HG02884 (cell line): ENCODE measurements around the gene RGS5.

Experiments used
- ATAC-seq: cut with Tn5 transposase; IDR thresholded peaks from one replicate; pipeline ENCODE4 v1.9.1; 2021; ENCODE audit warnings: mild to moderate bottlenecking, moderate library complexity; ENCODE audit not compliant: unreplicated experiment

The RGS5 gene

GRCh38 chr1:163148911-163149310, 53.8 kb downstream of the RGS5 start:
- ATAC-seq: no peak

DNA sequence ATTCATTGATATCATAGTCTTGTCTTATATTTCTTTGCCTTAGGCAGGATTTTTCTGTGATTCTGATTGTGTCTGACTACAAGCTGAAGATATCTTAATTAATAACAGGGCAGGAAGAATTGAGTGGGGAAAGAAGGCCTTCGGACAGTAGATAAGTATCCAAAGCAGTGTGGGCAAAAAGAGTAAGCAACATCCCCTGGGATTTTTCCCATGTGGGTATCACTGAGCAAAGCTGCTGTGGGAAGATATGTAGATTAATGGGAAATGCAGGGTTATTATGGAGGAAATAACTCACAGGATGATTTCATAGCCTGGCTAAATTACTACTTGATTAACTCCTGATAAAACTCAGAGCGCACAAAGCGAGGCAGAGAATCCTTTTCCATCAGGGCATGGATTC, 55.7 kb downstream of the RGS5 start:
- ATAC-seq: no peak

DNA sequence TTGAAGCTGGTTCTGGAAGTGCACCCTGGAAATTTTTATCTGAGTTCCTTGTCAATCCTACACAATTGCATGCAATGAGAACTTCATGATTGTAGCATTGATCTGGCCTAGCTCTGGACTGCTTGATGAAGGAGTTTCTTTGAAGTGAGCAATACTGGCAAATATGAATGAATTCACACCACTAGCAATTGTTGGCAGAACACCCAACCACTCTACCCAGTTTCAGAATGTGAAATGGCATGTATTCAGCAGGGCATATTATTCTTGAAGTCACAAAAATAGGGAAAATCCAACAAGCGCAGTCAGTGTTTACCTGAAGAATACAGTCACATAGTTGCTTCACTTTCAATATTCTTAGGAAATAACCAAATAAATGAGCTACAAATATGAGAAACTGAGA, 57.3 kb downstream of the RGS5 start:
- no peak for ATAC-seq

DNA sequence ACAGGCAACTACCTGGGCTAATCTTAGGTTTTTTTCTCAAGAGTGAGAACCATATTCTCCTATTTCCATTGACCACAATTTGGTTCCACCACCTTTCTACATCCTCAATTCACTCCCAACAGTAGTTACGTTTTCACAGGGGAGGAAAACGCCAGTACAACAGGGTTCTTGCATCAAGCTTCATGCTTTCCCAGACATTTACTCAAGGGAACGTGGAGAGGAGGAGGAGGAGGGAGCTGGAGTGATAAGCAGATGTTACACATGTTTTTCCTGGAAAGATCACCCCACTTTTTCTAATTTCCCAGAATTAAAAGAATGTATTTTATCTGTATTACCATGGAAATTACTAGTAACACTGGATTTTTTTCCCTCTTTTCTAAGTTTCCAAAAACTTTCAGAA, 58.3 kb downstream of the RGS5 start:
- no peak for ATAC-seq

DNA sequence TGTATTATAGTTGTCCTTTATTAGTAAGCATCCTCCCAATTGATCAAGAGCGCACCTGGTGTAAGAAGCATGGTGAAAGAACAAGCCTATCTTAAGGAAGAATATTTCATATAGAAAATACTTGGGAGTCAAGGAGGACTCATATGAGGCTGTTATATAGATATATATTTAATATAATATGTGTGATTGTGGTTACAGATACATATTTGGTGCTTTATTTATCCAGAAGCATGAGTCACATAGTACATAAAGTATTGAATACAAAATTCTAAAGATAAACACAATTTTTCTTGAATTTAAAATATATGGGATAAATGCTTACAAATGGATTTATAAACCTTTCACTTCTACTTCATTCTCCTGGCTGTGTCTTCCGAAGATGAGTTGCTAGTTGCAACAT, 60.6 kb downstream of the RGS5 start:
- ATAC-seq: no peak

- ATAC-seq: no peak
These were observed 61.2 kb downstream of the RGS5 start for GRCh38 chr1:163141556-163141955.

DNA sequence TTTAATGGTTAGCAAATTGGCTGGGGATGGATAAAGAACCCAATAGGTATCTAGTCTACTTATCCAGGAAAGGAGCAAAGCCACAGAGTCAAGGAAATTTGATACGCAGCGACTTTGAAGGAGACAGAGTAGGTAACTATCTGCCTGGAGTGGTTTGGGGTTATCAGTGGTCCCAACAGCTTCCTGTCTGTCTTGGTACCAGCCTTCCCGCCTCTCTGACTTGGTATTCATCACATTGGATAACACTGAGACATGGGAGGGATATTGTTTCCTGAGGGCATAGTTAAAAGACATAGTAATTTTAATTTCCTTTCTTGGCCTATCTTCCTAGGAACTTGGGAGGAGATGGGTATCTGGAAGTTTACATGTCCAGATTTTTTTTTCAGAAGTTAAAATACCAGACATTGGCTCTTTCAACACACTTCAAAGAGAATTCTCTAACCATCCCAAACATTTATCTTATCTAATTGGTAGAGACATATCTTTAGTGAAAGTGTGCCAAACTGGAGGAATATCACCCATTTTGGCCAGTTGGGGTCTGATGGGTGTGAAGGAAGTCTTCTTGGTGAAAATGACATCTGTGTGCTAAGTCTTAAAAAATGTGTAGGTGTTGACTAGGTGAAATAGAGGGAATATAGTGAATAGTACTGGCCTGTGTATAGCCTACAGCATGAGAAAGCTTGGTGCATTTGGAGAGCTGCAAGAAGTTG, 65.0 kb downstream of the RGS5 start:
- no peak for ATAC-seq

DNA sequence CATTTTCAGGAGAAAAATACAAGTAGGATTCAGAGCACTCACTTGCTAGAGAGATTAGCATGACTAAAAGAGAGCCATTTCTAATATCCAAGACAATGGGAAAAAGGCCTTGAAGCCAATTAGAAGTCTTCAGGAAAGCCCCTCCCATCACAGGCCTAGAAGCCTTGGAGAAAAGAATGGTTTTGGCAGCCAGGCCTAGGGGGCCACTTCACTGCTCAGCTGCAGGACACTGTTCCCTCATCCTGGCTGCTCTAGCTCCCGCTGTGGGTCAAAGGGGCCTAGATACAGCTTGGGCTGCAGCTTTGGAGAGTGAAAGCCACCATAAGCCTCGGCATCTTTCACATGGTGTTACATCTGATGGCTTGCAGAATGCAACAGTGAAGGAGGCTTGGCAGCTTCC, 70.7 kb downstream of the RGS5 start:
- ATAC-seq: no peak

DNA sequence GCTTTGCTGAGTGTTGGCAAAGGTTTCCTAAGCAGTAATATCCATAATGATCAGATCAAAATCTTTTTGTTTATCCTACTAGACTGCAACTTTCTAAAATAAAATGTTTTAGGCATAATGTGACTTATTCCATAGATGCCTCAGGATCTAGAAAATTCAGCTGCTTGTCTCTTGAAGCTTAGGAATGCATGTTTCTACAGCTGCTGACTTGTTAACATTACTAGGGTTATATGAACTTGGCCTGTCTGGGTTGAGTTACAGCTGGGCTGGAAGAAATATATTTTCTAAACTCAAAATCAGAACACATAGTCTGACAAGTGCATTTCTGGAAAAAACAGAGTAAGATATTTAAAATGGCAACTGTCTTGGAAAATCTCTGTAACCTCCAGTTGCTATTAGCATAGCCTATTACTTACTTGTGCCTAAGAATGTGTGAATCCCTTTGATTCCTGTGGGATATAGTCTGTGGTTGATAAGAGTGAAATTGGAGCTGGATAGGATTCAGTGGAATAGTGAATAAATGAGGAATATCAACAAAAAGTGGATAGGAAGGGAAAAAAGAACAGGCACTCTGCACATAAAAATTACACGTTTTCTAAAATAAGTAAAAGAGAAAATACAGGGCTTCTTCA, 72.4 kb downstream of the RGS5 start:
- no peak for ATAC-seq

DNA sequence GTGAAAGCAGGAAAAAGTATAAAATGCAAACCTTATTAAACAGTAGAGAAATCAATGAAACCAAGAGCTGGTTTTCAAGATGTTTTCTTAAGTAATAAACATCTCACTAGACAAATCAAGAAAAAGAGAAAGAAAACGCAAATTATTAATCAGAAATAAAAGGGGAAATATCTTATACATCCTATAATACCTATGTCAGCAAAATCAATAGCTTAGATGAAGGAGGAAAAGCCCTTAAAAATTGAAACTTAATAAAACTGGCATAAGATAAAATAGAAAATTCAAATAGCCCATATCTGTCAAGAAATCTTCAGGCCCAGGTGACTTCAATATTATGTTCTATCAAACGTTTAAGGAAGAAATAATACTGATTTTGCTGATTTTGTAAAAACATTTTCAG, 74.4 kb downstream of the RGS5 start:
- no peak for ATAC-seq

DNA sequence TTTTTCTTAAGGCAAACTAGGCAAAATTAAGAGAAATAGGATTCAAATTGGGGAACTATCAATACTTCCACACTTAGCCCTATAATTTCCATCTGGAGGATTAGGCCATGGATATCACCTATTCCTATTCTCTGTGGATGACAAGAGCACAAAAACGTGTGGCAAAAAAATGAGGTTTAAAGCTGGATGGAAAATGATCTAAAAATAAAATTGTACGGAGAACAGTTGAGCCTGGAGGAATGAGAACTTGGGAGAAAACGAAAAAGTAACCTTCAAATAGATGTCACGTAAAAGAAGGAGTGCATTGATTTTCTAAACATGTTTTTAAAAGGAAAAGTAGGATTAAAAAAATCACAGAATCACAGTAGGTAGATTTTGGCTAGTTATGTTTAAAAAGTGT, 77.9 kb downstream of the RGS5 start:
- no peak for ATAC-seq

GRCh38 chr1:163120372-163120771, 82.3 kb downstream of the RGS5 start:
- ATAC-seq: no peak

GRCh38 chr1:163119707-163120106, 83.0 kb downstream of the RGS5 start:
- ATAC-seq: no peak

DNA sequence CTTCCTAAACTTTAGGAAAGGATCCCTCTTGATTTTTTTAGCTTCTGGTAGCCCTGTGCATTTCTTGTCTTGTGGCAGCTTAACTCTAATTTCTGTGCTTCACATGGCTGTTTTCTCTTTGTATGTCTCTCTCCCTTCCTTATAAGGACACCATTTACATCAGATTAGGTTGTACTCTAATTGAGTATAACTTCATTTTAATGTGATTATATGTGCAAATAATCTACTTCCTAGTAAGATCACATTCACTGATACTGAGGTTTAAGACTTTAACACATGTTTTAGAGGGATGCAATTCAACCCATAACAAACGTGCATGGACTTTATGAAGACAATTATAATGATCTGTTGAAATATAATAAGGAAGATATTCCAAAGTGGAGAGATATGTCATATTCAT, 86.8 kb downstream of the RGS5 start:
- ATAC-seq: no peak

DNA sequence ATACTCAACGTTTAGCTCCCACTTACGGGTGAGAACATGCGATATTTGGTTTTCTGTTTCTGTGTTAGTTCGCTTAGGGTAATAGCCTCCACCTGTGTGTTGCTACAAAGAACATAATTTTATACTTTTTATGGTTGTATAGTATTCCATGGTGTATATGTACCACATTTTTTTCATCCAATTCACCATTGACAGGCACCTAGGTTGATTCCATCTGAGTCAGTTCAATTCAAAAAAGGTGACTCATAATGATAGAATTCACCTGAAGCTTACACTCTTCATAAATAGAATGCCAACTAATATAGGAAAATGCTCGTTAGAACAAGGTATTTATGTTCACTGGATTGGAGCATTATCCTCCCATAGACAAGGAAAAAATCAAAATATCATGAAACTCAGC, 95.1 kb downstream of the RGS5 start:
- ATAC-seq: no peak

DNA sequence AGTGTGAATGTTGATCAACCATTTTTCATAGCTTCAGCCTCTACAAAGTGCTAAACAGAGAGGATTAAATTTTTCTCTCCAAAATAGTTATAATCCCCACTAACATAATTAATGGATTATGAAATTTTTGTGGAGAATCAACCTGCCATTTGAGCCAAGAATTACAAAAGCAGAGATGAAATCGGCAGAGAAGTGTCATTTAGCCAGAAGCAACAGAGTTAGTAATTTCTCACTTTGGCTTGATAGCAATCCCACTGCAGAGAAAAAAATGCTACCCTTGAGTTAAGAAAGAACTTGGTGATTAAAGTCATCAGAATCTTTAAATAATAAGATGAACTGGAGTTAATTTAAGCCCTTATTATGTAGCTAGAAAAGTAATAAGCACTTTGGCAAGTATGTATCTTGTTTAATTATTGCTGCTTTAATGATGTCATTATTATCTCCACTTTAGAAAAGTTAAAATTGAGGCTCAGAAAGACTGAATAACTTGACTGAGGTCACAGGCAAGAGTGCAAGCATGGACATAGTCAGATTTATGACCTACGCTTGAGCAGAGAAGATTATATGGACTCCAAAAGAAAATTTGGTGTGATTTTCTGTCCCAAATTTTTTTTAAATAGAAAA, 96.2 kb downstream of the RGS5 start:
- ATAC-seq: no peak

GRCh38 chr1:163104385-163105099, 98.2 kb downstream of the RGS5 start:
- ATAC-seq: no peak

DNA sequence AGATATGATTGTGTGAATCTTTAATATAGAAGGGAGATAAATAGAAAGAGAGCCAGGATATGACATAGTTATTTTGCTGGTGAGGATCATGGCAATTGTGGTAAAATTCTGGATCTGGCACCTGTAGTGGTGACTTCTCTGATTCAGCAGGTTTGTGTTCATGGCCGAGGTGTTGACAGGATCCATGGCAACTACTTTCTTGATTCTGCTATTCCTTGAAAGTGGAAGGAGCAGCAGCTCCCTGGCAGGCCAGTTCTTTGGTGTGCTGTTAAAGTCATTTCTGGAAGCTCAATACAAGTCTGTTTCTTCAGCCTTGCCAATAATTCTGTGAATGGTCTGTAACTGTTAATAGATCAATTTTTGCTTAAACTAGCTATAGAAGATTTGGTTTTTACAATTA, 100.1 kb downstream of the RGS5 start:
- ATAC-seq: no peak

DNA sequence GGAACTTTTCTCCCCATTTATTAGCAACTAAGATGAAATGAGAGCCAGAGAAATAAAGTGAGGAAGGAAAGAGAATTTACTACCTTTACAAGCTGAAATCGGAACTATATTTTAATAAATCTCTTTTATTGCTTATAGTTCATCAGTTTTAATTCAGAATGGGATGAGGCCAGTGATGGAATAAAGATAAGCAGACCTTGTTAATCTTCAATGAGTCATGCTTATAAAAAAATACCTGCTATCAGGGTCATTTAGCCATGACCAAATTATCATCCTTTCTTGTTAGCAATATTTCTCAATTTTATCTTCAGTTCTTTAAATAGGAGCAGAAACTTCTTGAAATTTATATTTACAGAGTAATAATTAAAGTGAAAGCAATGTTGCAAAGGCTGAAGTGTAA, 107.5 kb downstream of the RGS5 start:
- ATAC-seq: no peak

- ATAC-seq: no peak
These were observed 108.1 kb downstream of the RGS5 start for GRCh38 chr1:163094589-163094988.

DNA sequence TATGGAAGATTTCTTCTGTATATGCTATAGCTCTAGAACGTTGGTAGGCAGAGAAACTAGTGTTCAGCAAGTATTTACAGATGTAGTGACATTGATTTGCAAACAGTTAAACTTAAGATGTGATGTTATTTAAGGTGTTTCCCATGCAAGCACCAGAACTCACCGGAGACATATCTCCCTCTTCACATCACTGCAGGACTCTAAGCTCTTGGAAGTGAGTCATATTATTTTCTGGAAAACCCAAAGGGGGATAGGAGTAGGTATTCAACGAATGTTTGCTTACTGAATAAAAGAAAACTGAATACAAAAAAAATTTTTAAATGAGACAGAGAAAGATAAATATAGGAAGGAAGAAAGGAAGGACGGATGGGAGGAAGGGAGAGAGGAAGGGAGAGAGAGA, 108.5 kb downstream of the RGS5 start:
- ATAC-seq: no peak

DNA sequence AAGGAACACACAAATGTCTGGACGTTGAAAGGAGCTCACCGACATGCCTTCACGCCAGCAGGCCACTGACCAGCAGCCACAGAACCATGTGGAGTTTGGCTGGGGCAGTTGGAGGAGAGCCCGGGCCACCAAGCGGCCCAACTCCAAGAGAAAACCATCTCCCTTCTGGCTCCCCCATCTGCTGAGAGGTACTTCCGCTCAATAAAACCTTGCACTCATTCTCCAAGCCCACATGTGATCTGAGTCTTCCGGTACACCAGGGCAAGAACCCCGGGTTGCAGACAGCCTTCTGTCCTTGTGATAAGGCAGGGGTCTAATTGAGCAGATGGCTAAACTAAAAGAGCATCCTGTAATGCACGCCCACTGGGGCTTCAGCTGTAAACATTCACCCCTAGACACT, 109.1 kb downstream of the RGS5 start:
- no peak for ATAC-seq
